ENCODE measurements around the gene RELT. TPM values are rescaled to one million over a fixed set of nuclear protein-coding genes. Genes with fewer than 3 reads are reported as not detected.

RELT gene
- polyA plus RNA-seq, 1 donor: 3.3 TPM

DNA sequence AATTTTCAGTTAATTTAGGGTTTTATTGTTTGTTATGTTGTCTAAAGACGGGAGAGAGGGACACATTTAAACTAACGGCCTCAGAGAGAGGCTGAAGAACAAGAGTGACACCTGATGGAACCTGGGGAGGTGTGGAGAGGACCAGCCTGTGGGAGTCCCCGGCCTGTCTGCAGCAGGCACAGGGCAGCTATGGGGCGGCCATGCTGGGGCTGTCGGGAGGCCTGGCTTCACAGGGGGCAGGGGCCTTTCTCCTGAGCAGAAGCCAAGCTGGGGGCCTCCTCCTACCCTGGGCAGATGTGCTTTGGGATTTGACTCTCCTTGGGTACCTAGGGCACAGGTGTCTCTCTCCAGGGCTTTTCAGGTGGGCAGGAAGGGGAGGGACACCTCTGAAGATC, 21.9 kb downstream of the RELT start:
- Histone ChIP-seq H3K9me3 (ENCODE audit: control insufficient read depth, low read depth, low read length) (no peaks in the 10 kb centered on the region), H3K36me3 (ENCODE audit: control insufficient read depth, insufficient read depth, low read length) (no peaks in the 10 kb centered on the region), H3K27ac (ENCODE audit: low read length) (no peak overlapping the region), H3K4me3 (ENCODE audit: low read length) (no peak overlapping the region), H3K27me3 (ENCODE audit: control insufficient read depth, insufficient read depth, low read length) (no peaks in the 10 kb centered on the region), H3K4me1 (ENCODE audit: control insufficient read depth, insufficient read depth, low read length) (no peaks in the 10 kb centered on the region)
- DNase-seq: no peak
- WGBS (ENCODE audit: insufficient coverage, low lambda C conversion rate): no CpG with 5 or more reads among the region's 5 CpGs

DNA sequence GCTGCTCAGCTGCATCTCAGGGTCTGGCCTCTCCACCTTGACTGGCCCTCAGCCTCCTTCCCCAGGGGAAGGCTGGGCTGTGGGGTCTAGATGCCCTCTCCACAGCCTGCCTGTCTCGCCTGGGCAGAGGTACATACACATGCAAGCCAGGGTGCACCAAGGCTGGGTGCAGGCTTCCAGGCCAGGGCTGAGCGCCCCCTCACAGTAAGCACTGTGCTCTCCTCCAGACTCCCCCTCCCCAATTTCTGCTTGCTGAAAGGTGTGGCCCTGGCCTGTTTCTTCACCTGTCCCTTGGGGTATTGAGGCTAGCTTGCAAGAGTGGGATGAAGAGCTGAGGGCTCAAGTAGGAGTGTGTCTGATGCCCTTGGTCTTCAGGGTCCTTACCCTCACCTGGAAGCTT, 22.5 kb downstream of the RELT start:
- WGBS (ENCODE audit: insufficient coverage, low lambda C conversion rate): no CpG with 5 or more reads among the region's 2 CpGs
- no peaks in the 10 kb centered on the region for H3K27me3 ChIP-seq (ENCODE audit: control insufficient read depth, insufficient read depth, low read length)
- H3K36me3 ChIP-seq (ENCODE audit: control insufficient read depth, insufficient read depth, low read length): no peaks in the 10 kb centered on the region

DNA sequence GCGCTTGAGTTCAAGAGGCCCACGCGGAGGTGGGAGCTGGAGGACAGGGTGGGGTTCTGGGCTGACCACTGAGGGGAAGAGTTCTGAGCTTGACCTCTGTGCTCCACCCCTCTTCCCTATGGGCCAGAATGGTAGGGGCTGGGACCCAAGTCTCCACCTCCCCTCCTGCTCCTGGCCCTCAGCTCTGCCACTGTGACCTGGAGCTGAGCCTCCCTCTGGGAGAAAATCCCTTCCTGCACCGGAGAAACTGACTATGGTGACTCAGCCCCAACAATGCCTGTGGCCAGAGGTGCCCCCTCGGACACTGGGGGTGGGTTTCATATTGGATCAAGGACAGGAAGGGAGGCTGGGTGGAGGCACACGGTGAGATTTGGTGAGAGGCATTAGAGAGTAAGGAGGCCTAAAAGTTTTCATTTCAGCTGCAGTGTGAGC, 23.0 kb downstream of the RELT start:
- H3K4me1 ChIP-seq (ENCODE audit: control insufficient read depth, insufficient read depth, low read length): no peaks in the 10 kb centered on the region
- no peaks in the 10 kb centered on the region for H3K36me3 ChIP-seq (ENCODE audit: control insufficient read depth, insufficient read depth, low read length)
- H3K4me3 ChIP-seq (ENCODE audit: low read length): no peak overlapping the region
- WGBS (ENCODE audit: insufficient coverage, low lambda C conversion rate): 80% methylated on average over 1 of the region's 6 CpGs
- no peak overlapping the region for H3K27ac ChIP-seq (ENCODE audit: low read length)
- no peak for DNase-seq
- H3K9me3 ChIP-seq (ENCODE audit: control insufficient read depth, low read depth, low read length): no peaks in the 10 kb centered on the region
- H3K27me3 ChIP-seq (ENCODE audit: control insufficient read depth, insufficient read depth, low read length): no peaks in the 10 kb centered on the region

More for the DNA sequence above, 22.5 kb downstream of the RELT start:
- no peak overlapping the region for H3K27ac ChIP-seq (ENCODE audit: low read length)
- no peak overlapping the region for H3K4me3 ChIP-seq (ENCODE audit: low read length)
- no peaks in the 10 kb centered on the region for H3K4me1 ChIP-seq (ENCODE audit: control insufficient read depth, insufficient read depth, low read length)
- no peak for DNase-seq
- H3K9me3 ChIP-seq (ENCODE audit: control insufficient read depth, low read depth, low read length): no peaks in the 10 kb centered on the region

DNA sequence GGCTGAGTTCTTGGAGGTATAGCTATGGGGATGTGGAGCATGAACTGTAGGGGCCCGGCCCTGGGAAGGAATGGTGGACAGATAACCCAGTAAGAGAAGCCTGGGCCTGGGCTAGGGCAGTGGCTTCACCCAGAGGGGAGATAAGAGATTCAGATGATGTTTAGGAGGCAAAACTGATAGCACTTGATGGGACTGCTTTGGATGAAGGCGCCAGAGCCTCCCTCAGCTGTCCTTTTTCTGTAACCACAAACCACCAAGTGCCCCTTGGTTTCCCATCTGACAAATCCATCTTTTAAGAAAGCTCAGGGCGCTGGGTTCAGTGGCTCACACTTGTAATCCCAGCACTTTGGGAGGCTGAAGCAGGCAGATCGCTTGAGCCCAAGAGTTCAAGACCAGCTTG, 23.4 kb downstream of the RELT start:
- no peaks in the 10 kb centered on the region for H3K36me3 ChIP-seq (ENCODE audit: control insufficient read depth, insufficient read depth, low read length)
- no peak overlapping the region for H3K4me3 ChIP-seq (ENCODE audit: low read length)
- WGBS (ENCODE audit: insufficient coverage, low lambda C conversion rate): 100% methylated on average over 1 of the region's 4 CpGs
- no peak for DNase-seq
- H3K27ac ChIP-seq (ENCODE audit: low read length): no peak overlapping the region
- no peaks in the 10 kb centered on the region for H3K4me1 ChIP-seq (ENCODE audit: control insufficient read depth, insufficient read depth, low read length)
- no peaks in the 10 kb centered on the region for H3K9me3 ChIP-seq (ENCODE audit: control insufficient read depth, low read depth, low read length)
- H3K27me3 ChIP-seq (ENCODE audit: control insufficient read depth, insufficient read depth, low read length): no peaks in the 10 kb centered on the region

DNA sequence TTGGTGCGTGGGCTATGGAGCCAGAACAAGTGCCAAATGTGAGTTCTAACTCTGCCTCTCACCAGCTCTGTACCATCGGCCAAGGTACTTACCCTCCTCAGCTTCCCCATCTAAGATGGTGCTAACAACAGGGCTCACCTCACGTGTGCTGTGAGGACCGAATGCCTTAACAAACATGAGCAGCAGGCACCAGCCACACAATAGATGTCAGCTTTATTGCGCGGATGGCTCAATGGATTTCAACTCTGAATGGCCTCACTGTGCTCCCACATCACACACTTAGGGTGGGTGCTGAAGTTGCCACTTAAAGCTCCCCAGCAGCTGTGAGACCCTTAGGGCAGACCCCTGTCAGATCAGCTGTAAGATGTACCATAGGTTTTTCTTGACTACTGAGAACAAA, 24.1 kb downstream of the RELT start:
- H3K27me3 ChIP-seq (ENCODE audit: control insufficient read depth, insufficient read depth, low read length): no peaks in the 10 kb centered on the region
- H3K4me3 ChIP-seq (ENCODE audit: low read length): no peak overlapping the region
- no peaks in the 10 kb centered on the region for H3K9me3 ChIP-seq (ENCODE audit: control insufficient read depth, low read depth, low read length)
- H3K27ac ChIP-seq (ENCODE audit: low read length): no peak overlapping the region
- H3K4me1 ChIP-seq (ENCODE audit: control insufficient read depth, insufficient read depth, low read length): no peaks in the 10 kb centered on the region
- no CpG with 5 or more reads among the region's 6 CpGs for WGBS (ENCODE audit: insufficient coverage, low lambda C conversion rate)
- peaks cover 4% of the 10 kb centered on the region for H3K36me3 ChIP-seq (ENCODE audit: control insufficient read depth, insufficient read depth, low read length)
- no peak for DNase-seq

DNA sequence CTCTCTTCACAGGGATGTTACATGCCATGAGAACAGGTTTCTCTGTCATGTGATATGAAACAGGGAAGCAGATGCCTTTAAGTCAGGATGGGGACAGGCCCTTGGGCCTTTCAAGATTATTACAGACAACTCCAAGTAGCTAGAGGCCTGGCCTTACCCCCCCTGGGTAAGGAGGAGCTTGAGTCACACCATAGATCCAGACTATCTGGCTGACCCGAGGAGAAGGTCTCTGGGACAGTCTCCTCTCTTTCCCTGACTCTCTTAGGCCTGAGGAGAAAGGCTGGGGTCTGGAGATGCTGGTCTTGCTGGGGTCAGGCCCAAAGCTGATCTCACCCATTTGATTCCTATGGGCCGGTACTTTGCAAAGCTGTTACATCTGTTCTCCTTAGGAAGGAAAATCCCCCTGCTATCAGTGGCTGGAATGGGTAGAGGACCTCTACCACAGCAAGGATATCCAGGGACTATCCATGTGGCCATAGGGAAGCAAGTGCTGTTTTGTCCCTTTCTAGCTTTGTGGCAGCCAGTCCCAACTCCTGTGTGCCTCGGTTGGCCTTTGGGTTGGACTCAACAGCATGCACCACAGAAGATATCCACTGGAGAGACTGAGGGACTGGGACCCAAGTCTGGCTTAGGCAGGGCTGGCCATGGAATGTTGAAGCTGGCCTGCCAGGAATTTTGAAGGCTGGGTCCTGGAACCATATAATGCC, 25.2 kb downstream of the RELT start:
- no peaks in the 10 kb centered on the region for H3K27me3 ChIP-seq (ENCODE audit: control insufficient read depth, insufficient read depth, low read length)
- DNase-seq: no peak
- H3K4me1 ChIP-seq (ENCODE audit: control insufficient read depth, insufficient read depth, low read length): no peaks in the 10 kb centered on the region
- no CpG with 5 or more reads among the region's 3 CpGs for WGBS (ENCODE audit: insufficient coverage, low lambda C conversion rate)
- H3K4me3 ChIP-seq (ENCODE audit: low read length): no peak overlapping the region
- peaks cover 9% of the 10 kb centered on the region for H3K36me3 ChIP-seq (ENCODE audit: control insufficient read depth, insufficient read depth, low read length)
- H3K9me3 ChIP-seq (ENCODE audit: control insufficient read depth, low read depth, low read length): no peaks in the 10 kb centered on the region
- H3K27ac ChIP-seq (ENCODE audit: low read length): no peak overlapping the region

DNA sequence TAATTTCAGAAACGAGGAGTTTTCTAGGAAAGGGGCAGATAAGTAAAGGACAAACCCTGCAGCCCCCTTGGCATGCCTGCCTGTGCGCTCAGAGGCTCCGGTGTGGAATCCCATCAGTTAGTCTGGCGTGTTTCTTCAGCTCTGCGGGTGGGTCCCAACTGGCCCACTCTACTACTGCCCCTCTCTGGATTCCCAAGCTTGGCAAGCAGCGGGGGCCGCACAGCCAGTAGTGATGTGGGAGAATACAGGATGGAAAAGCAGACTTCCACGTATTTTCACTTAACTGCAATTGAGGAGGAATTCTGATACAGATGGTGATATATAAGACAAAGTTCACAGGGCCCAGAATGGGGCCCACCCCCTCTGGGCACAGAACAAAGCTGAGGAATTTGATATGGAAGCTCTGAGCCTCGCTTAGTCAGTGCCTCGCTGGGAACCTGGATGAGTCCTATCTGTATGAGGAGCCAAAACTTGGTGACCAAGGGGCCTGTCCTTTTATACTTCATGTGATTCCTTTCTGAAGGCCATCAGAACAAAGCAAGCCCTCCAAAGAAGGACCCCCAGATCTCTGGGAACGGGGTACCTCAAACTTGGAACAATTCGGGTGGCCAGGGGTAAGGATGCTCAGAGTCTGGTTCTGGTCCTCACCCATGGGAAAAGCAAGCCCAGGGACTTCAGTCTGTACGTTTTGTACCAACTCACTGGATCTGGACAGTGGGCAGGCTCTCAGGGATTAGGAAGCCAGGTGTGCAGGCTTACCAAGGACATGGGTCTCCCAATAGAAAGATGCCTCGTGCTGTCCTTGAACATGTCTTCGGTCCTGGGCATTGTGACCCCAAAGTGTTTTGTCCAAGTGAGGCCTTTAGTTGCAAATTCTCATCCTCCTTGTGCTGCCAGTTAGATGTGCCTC, 26.0 kb downstream of the RELT start:
- Histone ChIP-seq H3K4me1 (ENCODE audit: control insufficient read depth, insufficient read depth, low read length) (no peaks in the 10 kb centered on the region), H3K9me3 (ENCODE audit: control insufficient read depth, low read depth, low read length) (no peaks in the 10 kb centered on the region), H3K27ac (ENCODE audit: low read length) (no peak overlapping the region), H3K36me3 (ENCODE audit: control insufficient read depth, insufficient read depth, low read length) (peaks cover 12% of the 10 kb centered on the region), H3K27me3 (ENCODE audit: control insufficient read depth, insufficient read depth, low read length) (no peaks in the 10 kb centered on the region), H3K4me3 (ENCODE audit: low read length) (no peak overlapping the region)
- DNase-seq: no peak
- no CpG with 5 or more reads among the region's 15 CpGs for WGBS (ENCODE audit: insufficient coverage, low lambda C conversion rate)

DNA sequence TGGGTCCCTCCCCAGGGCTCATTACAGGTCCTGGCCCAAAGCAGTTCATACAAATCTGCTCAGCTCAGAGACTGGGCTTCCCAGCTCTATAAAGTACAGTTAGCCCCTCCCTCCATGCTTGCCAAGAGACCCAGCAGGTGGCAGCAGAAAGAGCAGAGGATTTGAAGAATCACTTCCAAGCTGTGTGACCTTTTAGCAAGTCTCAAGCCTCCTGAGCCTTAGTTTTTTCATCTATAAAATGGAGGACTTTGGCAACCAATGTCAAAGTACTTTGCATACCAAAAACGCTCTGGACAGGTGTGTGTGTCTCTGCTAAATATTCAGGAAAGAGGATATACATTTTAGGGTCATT, 26.6 kb downstream of the RELT start:
- H3K27ac ChIP-seq (ENCODE audit: low read length): no peak overlapping the region
- no CpG with 5 or more reads among the region's 1 CpG for WGBS (ENCODE audit: insufficient coverage, low lambda C conversion rate)
- H3K9me3 ChIP-seq (ENCODE audit: control insufficient read depth, low read depth, low read length): no peaks in the 10 kb centered on the region
- H3K4me3 ChIP-seq (ENCODE audit: low read length): no peak overlapping the region
- no peak for DNase-seq
- no peaks in the 10 kb centered on the region for H3K4me1 ChIP-seq (ENCODE audit: control insufficient read depth, insufficient read depth, low read length)
- peaks cover 15% of the 10 kb centered on the region for H3K36me3 ChIP-seq (ENCODE audit: control insufficient read depth, insufficient read depth, low read length)
- H3K27me3 ChIP-seq (ENCODE audit: control insufficient read depth, insufficient read depth, low read length): no peaks in the 10 kb centered on the region

DNA sequence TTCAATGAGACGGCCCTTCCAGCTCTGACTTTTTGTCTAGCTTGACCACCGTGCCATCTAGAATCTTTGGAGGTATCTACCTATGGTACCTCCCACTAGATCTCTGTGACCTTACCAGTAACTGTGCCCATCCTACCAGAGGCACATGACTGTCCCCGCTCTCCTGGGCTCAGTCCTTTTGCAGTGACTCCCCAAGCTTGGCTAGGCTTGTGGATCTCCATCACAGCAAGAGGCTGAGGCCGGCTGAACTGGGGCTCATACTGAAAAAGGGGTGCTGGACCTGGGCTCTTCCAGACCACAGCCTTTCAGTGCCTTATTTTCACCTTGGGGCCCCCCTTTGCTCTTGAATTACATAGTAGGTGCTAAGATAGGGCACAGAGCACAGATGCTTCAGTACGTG, 27.3 kb downstream of the RELT start:
- Histone ChIP-seq H3K4me3 (ENCODE audit: low read length) (no peak overlapping the region), H3K9me3 (ENCODE audit: control insufficient read depth, low read depth, low read length) (no peaks in the 10 kb centered on the region), H3K27me3 (ENCODE audit: control insufficient read depth, insufficient read depth, low read length) (no peaks in the 10 kb centered on the region), H3K36me3 (ENCODE audit: control insufficient read depth, insufficient read depth, low read length) (peaks cover 15% of the 10 kb centered on the region), H3K27ac (ENCODE audit: low read length) (no peak overlapping the region), H3K4me1 (ENCODE audit: control insufficient read depth, insufficient read depth, low read length) (no peaks in the 10 kb centered on the region)
- WGBS (ENCODE audit: insufficient coverage, low lambda C conversion rate): no CpG with 5 or more reads among the region's 5 CpGs
- DNase-seq: no peak

DNA sequence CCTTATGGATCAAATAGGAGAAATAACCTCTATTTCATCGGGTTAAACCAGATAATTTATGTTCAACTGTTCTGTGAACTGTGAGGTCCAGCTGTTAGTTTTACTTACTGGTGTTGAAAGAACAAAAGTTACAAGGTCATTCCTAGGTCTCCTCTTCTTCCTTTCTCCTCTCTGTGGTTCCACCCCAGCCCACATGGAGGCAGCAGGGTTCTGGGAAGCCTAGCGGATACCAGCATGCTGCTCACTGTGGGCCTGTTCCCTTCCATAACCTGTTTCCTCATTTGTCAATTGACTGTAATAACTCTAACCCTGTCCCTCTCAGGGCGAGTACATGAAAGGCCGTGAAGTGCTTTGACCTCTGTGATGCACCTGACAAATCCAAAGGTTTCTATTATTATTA, 27.8 kb downstream of the RELT start:
- Histone ChIP-seq H3K27me3 (ENCODE audit: control insufficient read depth, insufficient read depth, low read length) (no peaks in the 10 kb centered on the region), H3K36me3 (ENCODE audit: control insufficient read depth, insufficient read depth, low read length) (peaks cover 18% of the 10 kb centered on the region), H3K4me1 (ENCODE audit: control insufficient read depth, insufficient read depth, low read length) (no peaks in the 10 kb centered on the region), H3K27ac (ENCODE audit: low read length) (no peak overlapping the region), H3K9me3 (ENCODE audit: control insufficient read depth, low read depth, low read length) (no peaks in the 10 kb centered on the region), H3K4me3 (ENCODE audit: low read length) (no peak overlapping the region)
- DNase-seq: peak; percentile 33 to 54
- no CpG with 5 or more reads among the region's 4 CpGs for WGBS (ENCODE audit: insufficient coverage, low lambda C conversion rate)
